ENCODE results near the gene CD99.
"Not testable (repeated sequence)": the region's sequence is repeated elsewhere in the genome, so short reads cannot be mapped to it uniquely, and the experiment has no call there.

The CD99 gene

GRCh38 chrX:2718821-2719220 is 27.7 kb downstream of the CD99 start:
- no peaks in the 10 kb centered on the region for H3K27me3 ChIP-seq (ENCODE audit: control insufficient read depth in 1 of 2, insufficient read depth in 1 of 2, low read length in 2 of 2)
- no peak overlapping the region for H3K9ac ChIP-seq (ENCODE audit: low read length)
- H3K23ac ChIP-seq (ENCODE audit: low read length in 2 of 2), result no peak overlapping the region
- H2BK12ac ChIP-seq (ENCODE audit: low read length in 2 of 2), result no peak overlapping the region
- no peak overlapping the region for H2AK5ac ChIP-seq (ENCODE audit: low read length, severe bottlenecking)
- peaks cover 8% of the 10 kb centered on the region for H3K4me1 ChIP-seq (ENCODE audit: control insufficient read depth, insufficient read depth, low read depth, low read length)
- no peak overlapping the region for H3K4me2 ChIP-seq (ENCODE audit: low read length, poor library complexity, severe bottlenecking)
- H3K36me3 ChIP-seq (ENCODE audit: control insufficient read depth in 1 of 2, insufficient read depth in 2 of 2, low read depth in 1 of 2, low read length in 2 of 2), result peaks cover 46 to 99% of the 10 kb centered on the region in 2 experiments
- no peak overlapping the region for H3K14ac ChIP-seq (ENCODE audit: low read length in 2 of 2)
- no peak overlapping the region for H3K4ac ChIP-seq (ENCODE audit: low read depth in 1 of 2, low read length in 2 of 2)
- H3K18ac ChIP-seq (ENCODE audit: low read depth in 1 of 2, low read length in 2 of 2), result no peak overlapping the region
- H2AFZ ChIP-seq (ENCODE audit: low read depth, low read length), result no peak overlapping the region
- H2BK15ac ChIP-seq (ENCODE audit: low read depth, poor library complexity, severe bottlenecking), result no peak overlapping the region
- H3K79me1 ChIP-seq (replicated peaks; ENCODE audit: low read length, poor library complexity, severe bottlenecking), result peaks cover 41% of the 10 kb centered on the region
- no peak for DNase-seq
- no peak overlapping the region for H2BK120ac ChIP-seq (ENCODE audit: low read depth, low read length)
- H3K9me3 ChIP-seq (ENCODE audit: control insufficient read depth, low read length), result no peaks in the 10 kb centered on the region
- H4K8ac ChIP-seq (ENCODE audit: low read length), result no peak overlapping the region
- H3K27ac ChIP-seq (ENCODE audit: low read length, poor library complexity, severe bottlenecking), result no peak overlapping the region
- H3K4me3 ChIP-seq (ENCODE audit: insufficient read depth in 1 of 2, low read depth in 1 of 2, low read length in 2 of 2), result no peak overlapping the region
- no peak overlapping the region for H4K91ac ChIP-seq (ENCODE audit: low read length)
- H2BK5ac ChIP-seq (ENCODE audit: low read depth, low read length, poor library complexity, severe bottlenecking), result no peak overlapping the region
- 100% methylated on average over 1 of the region's 2 CpGs for WGBS

DNA sequence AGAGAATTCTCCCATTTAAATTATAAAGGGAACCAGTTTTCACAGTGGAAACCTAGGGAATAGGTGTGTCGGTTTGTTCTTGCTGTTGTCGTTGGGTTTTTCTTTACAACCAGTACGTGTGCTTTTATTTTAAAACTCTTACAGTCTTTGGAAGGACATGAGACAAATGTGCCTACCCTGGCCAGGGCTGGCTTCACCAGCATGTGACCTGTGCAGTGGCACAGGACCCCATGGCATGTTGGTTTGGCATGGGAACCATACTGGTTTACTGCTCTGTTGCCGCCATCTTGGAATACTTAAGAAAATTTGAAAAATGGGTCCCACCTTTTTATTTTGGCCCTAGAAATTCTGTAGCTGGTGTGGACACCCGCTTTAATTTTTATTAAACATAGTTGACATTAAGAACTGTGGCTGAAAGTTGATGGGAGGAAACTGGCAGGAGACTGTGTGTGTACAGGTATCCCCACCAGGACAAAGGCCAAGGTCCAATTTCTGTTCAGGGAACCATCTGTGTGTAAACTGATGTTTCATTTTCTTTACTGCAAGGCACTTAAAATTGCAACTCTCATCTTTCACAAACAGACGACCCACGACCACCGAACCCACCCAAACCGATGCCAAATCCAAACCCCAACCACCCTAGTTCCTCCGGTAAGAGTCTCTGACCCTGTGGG is 28.8 kb downstream of the CD99 start:
- H3K4me1 ChIP-seq (ENCODE audit: control insufficient read depth, insufficient read depth, low read depth, low read length), result peaks cover 8% of the 10 kb centered on the region
- no peak overlapping the region for H3K23ac ChIP-seq (ENCODE audit: low read length in 2 of 2)

GRCh38 chrX:2723286-2723879 is 32.3 kb downstream of the CD99 start:
- Histone ChIP-seq H3K4me3 (ENCODE audit: insufficient read depth in 1 of 2, low read depth in 1 of 2, low read length in 2 of 2) (no peak overlapping the region), H3K4me2 (ENCODE audit: low read length, poor library complexity, severe bottlenecking) (no peak overlapping the region), H3K23ac (ENCODE audit: low read length in 2 of 2) (no peak overlapping the region), H4K91ac (ENCODE audit: low read length) (peak overlapping the region; percentile 18), H3K4me1 (ENCODE audit: control insufficient read depth, insufficient read depth, low read depth, low read length) (peaks cover 11% of the 10 kb centered on the region), H4K8ac (ENCODE audit: low read length) (no peak overlapping the region), H2BK15ac (ENCODE audit: low read depth, poor library complexity, severe bottlenecking) (no peak overlapping the region), H3K4ac (ENCODE audit: low read depth in 1 of 2, low read length in 2 of 2) (no peak overlapping the region), H3K27ac (ENCODE audit: low read length, poor library complexity, severe bottlenecking) (no peak overlapping the region), H2BK12ac (ENCODE audit: low read length in 2 of 2) (no peak overlapping the region), H3K18ac (ENCODE audit: low read depth in 1 of 2, low read length in 2 of 2) (no peak overlapping the region), H2BK5ac (ENCODE audit: low read depth, low read length, poor library complexity, severe bottlenecking) (no peak overlapping the region), H3K27me3 (ENCODE audit: control insufficient read depth in 1 of 2, insufficient read depth in 1 of 2, low read length in 2 of 2) (no peaks in the 10 kb centered on the region), H2AFZ (ENCODE audit: low read depth, low read length) (no peak overlapping the region), H3K36me3 (ENCODE audit: control insufficient read depth in 1 of 2, insufficient read depth in 2 of 2, low read depth in 1 of 2, low read length in 2 of 2) (peaks cover 55 to 98% of the 10 kb centered on the region in 2 experiments), H3K9me3 (ENCODE audit: control insufficient read depth, low read length) (no peaks in the 10 kb centered on the region), H3K9ac (ENCODE audit: low read length) (no peak overlapping the region), H3K79me1 (replicated peaks; ENCODE audit: low read length, poor library complexity, severe bottlenecking) (peaks cover 29% of the 10 kb centered on the region), H2AK5ac (ENCODE audit: low read length, severe bottlenecking) (no peak overlapping the region), H2BK120ac (ENCODE audit: low read depth, low read length) (no peak overlapping the region), H3K14ac (ENCODE audit: low read length in 2 of 2) (no peak overlapping the region)
- 97% methylated on average over 18 of the region's 20 CpGs for WGBS
- DNase-seq, result no peak

More for the DNA sequence above, 28.8 kb downstream of the CD99 start:
- Histone ChIP-seq H3K4me2 (ENCODE audit: low read length, poor library complexity, severe bottlenecking) (no peak overlapping the region), H2AFZ (ENCODE audit: low read depth, low read length) (no peak overlapping the region), H3K18ac (ENCODE audit: low read depth in 1 of 2, low read length in 2 of 2) (no peak overlapping the region), H2BK120ac (ENCODE audit: low read depth, low read length) (no peak overlapping the region), H2AK5ac (ENCODE audit: low read length, severe bottlenecking) (no peak overlapping the region), H2BK5ac (ENCODE audit: low read depth, low read length, poor library complexity, severe bottlenecking) (no peak overlapping the region), H3K27me3 (ENCODE audit: control insufficient read depth in 1 of 2, insufficient read depth in 1 of 2, low read length in 2 of 2) (no peaks in the 10 kb centered on the region), H4K91ac (ENCODE audit: low read length) (no peak overlapping the region), H3K4me3 (ENCODE audit: insufficient read depth in 1 of 2, low read depth in 1 of 2, low read length in 2 of 2) (no peak overlapping the region), H3K9me3 (ENCODE audit: control insufficient read depth, low read length) (no peaks in the 10 kb centered on the region), H3K9ac (ENCODE audit: low read length) (no peak overlapping the region), H3K27ac (ENCODE audit: low read length, poor library complexity, severe bottlenecking) (no peak overlapping the region), H4K8ac (ENCODE audit: low read length) (no peak overlapping the region), H3K14ac (ENCODE audit: low read length in 2 of 2) (no peak overlapping the region), H3K79me1 (replicated peaks; ENCODE audit: low read length, poor library complexity, severe bottlenecking) (peaks cover 41% of the 10 kb centered on the region), H3K4ac (ENCODE audit: low read depth in 1 of 2, low read length in 2 of 2) (no peak overlapping the region), H3K36me3 (ENCODE audit: control insufficient read depth in 1 of 2, insufficient read depth in 2 of 2, low read depth in 1 of 2, low read length in 2 of 2) (peaks cover 53 to 98% of the 10 kb centered on the region in 2 experiments), H2BK15ac (ENCODE audit: low read depth, poor library complexity, severe bottlenecking) (no peak overlapping the region), H2BK12ac (ENCODE audit: low read length in 2 of 2) (no peak overlapping the region)
- over 99% methylated on average over 9 of the region's 10 CpGs for WGBS
- no peak for DNase-seq

GRCh38 chrX:2727264-2727663 is 36.2 kb downstream of the CD99 start:
- not testable (repeated sequence) for DNase-seq; H3K27me3 ChIP-seq (ENCODE audit: control insufficient read depth in 1 of 2, insufficient read depth in 1 of 2, low read length in 2 of 2); H2BK120ac ChIP-seq (ENCODE audit: low read depth, low read length); H2BK5ac ChIP-seq (ENCODE audit: low read depth, low read length, poor library complexity, severe bottlenecking); H3K9ac ChIP-seq (ENCODE audit: low read length); H3K14ac ChIP-seq (ENCODE audit: low read length in 2 of 2); H2AK5ac ChIP-seq (ENCODE audit: low read length, severe bottlenecking); H3K9me3 ChIP-seq (ENCODE audit: control insufficient read depth, low read length); H2BK12ac ChIP-seq (ENCODE audit: low read length in 2 of 2); H4K8ac ChIP-seq (ENCODE audit: low read length); H3K23ac ChIP-seq (ENCODE audit: low read length in 2 of 2); H2BK15ac ChIP-seq (ENCODE audit: low read depth, poor library complexity, severe bottlenecking); H3K4me3 ChIP-seq (ENCODE audit: insufficient read depth in 1 of 2, low read depth in 1 of 2, low read length in 2 of 2); H3K4ac ChIP-seq (ENCODE audit: low read depth in 1 of 2, low read length in 2 of 2); H2AFZ ChIP-seq (ENCODE audit: low read depth, low read length); H3K18ac ChIP-seq (ENCODE audit: low read depth in 1 of 2, low read length in 2 of 2); H4K91ac ChIP-seq (ENCODE audit: low read length)
- WGBS, result 99% methylated on average over 10 of the region's 11 CpGs
- H3K27ac ChIP-seq (ENCODE audit: low read length, poor library complexity, severe bottlenecking), result peak overlapping the region; percentile 90
- H3K36me3 ChIP-seq (ENCODE audit: control insufficient read depth in 1 of 2, insufficient read depth in 2 of 2, low read depth in 1 of 2, low read length in 2 of 2), result peaks cover 54 to 94% of the 10 kb centered on the region in 2 experiments
- peaks cover 24% of the 10 kb centered on the region for H3K79me1 ChIP-seq (replicated peaks; ENCODE audit: low read length, poor library complexity, severe bottlenecking)
- H3K4me1 ChIP-seq (ENCODE audit: control insufficient read depth, insufficient read depth, low read depth, low read length), result peaks cover 11% of the 10 kb centered on the region
- H3K4me2 ChIP-seq (ENCODE audit: low read length, poor library complexity, severe bottlenecking), result peak overlapping the region; percentile 47
